K562 (cell line): Measurements from ENCODE around the gene PCSK2. TPM values are rescaled to one million over a fixed set of nuclear protein-coding genes. Genes with fewer than 3 reads are reported as not detected.

Experiments used
- FOXJ2 ChIP-seq: fragments of 200-800 bp; sonication (Bioruptor generic); IDR thresholded peaks from 2 replicates; pipeline ENCODE4 v1.6.1; 2016; ENCODE audit warnings: missing genetic modification characterization, missing compliant biosample characterization
- FOXK2 ChIP-seq, 2 experiments: fragments of 450-650 bp; IDR thresholded peaks in 1 of 2; conservative IDR thresholded peaks in 1 of 2; 2 replicates each; pipeline ENCODE4 v1.6.1; 2016; ENCODE audit warnings: low read depth in 2 of 2, mild to moderate bottlenecking in 1 of 2
- IFI16 ChIP-seq: fragments of 250-450 bp; sonication (Bioruptor Pico); IDR thresholded peaks from 2 replicates; pipeline ENCODE4 v2.1.2; 2022; ENCODE audit warnings: mild to moderate bottlenecking, inconsistent platforms
- KLF13 ChIP-seq: fragments of 450-650 bp; IDR thresholded peaks from 2 replicates; pipeline ENCODE4 v1.6.1; 2016; ENCODE audit warnings: missing genetic modification characterization, low read depth, mild to moderate bottlenecking, missing compliant biosample characterization, moderate library complexity, borderline replicate concordance
- MITF ChIP-seq: IDR thresholded peaks from 2 replicates; pipeline ENCODE4 v1.6.1; 2014; ENCODE audit warnings: antibody characterized with exemption
- MTA1 ChIP-seq: fragments of 450-650 bp; IDR thresholded peaks from 2 replicates; pipeline ENCODE4 v1.6.1; 2017; ENCODE audit warnings: borderline replicate concordance
- MTA2 ChIP-seq: fragments of 450-650 bp; IDR thresholded peaks from 2 replicates; pipeline ENCODE4 v1.6.1; 2016; ENCODE audit warnings: low read depth
- NCOA2 ChIP-seq, 2 experiments: fragments of 450-650 bp; IDR thresholded peaks; 2 replicates each; pipeline ENCODE4 v1.6.1; 2018; ENCODE audit warnings: mild to moderate bottlenecking in 2 of 2, moderate library complexity in 1 of 2; ENCODE audit not compliant: partially characterized antibody in 2 of 2
- NONO ChIP-seq, 2 experiments: fragments of 200-400 bp in 1 of 2; fragments of 450-650 bp in 1 of 2; formaldehyde crosslinking in 1 of 2; IDR thresholded peaks; 2 replicates each; pipeline ENCODE4 v1.6.1; 2017; ENCODE audit warnings: low read depth in 2 of 2, mild to moderate bottlenecking in 2 of 2, moderate library complexity in 2 of 2, low read length in 1 of 2
- POLR2A ChIP-seq: fragments of 450-650 bp; conservative IDR thresholded peaks from 2 replicates; pipeline ENCODE4 v1.6.1; 2016
- PRDM10 ChIP-seq: fragments of 450-650 bp; IDR thresholded peaks from 2 replicates; pipeline ENCODE4 v1.6.1; 2018; ENCODE audit not compliant: partially characterized antibody
- RAD51 ChIP-seq: fragments of 450-650 bp; IDR thresholded peaks from 2 replicates; pipeline ENCODE4 v1.7.1; 2016; ENCODE audit warnings: low read depth, mild to moderate bottlenecking, borderline replicate concordance
- TCF3 ChIP-seq: sonication (generic); formaldehyde crosslinking; IDR thresholded peaks from 2 replicates; pipeline ENCODE4 v1.4.0; 2020; ENCODE audit warnings: mild to moderate bottlenecking, missing genetic modification reagents
- TCF7L2 ChIP-seq: fragments of 150-350 bp; IDR thresholded peaks from 2 replicates; pipeline ENCODE4 v1.6.1; 2016; ENCODE audit warnings: low read depth, mild to moderate bottlenecking, low read length, moderate library complexity
- TFE3 ChIP-seq: fragments of 450-650 bp; formaldehyde crosslinking; IDR thresholded peaks from 2 replicates; pipeline ENCODE4 v1.4.0; 2020; ENCODE audit warnings: mild to moderate bottlenecking, mixed read lengths
- USF2 ChIP-seq: sonication (generic); formaldehyde crosslinking; IDR thresholded peaks from 2 replicates; pipeline ENCODE4 v1.5.0; 2020; ENCODE audit warnings: missing genetic modification reagents
- ZNF23 ChIP-seq: fragments of 250-450 bp; sonication (Bioruptor Pico); IDR thresholded peaks from 2 replicates; pipeline ENCODE4 v1.4.0; 2020; ENCODE audit warnings: mild to moderate bottlenecking
- ZNF280A ChIP-seq: fragments of 450-650 bp; IDR thresholded peaks from 2 replicates; pipeline ENCODE4 v1.6.1; 2018; ENCODE audit warnings: mild to moderate bottlenecking, low read depth; ENCODE audit not compliant: partially characterized antibody
- ZNF384 ChIP-seq: IDR thresholded peaks from 2 replicates; pipeline ENCODE4 v1.6.1; 2012; ENCODE audit warnings: low read depth, low read length, improper control_type of control experiment
- ZNF584 ChIP-seq: fragments of 200-800 bp; sonication (Bioruptor generic); IDR thresholded peaks from 2 replicates; pipeline ENCODE4 v1.6.1; 2016; ENCODE audit warnings: low read depth, mild to moderate bottlenecking, missing genetic modification characterization, missing compliant biosample characterization
- polyA plus RNA-seq, 8 experiments: library from polyadenylated mRNA; depleted of rRNA in 4 of 8; stranded (reverse) in 5 of 8; unstranded in 3 of 8; fragments of >200 nt; fragmentation: Nextera tagmentation in 2 of 8; fragmentation: Illumina TruSeq in 1 of 8; extraction: Ambion mirVana in 2 of 8; extraction: Trizol in 1 of 8; gene quantifications; 2 replicates each; pipeline versions ENCODE4 v1.2.1 to v1.2.3, GENCODE V29; 2011 to 2014; ENCODE audit warnings: inconsistent platforms in 1 of 8, missing spikeins in 1 of 8
- total RNA-seq, 7 experiments: library from RNA; depleted of rRNA in 6 of 7; stranded (reverse); fragments of >200 nt in 6 of 7; fragmentation: Illumina TruSeq in 2 of 7; extraction: Trizol in 2 of 7; gene quantifications; 2 replicates each; pipeline versions ENCODE4 v1.2.1 to v1.2.3, GENCODE V29; 2011 to 2021; ENCODE audit warnings: low replicate concordance in 1 of 7

PCSK2 gene
- total and polyA plus RNA-seq, 9 of the 15 experiments (the other 6 are each of a cell fraction or from before 2014, with no cell fraction given), result 0.04 to 0.07 (median 0.05) TPM; not detected in 6

GRCh38 chr20:17460119-17460518 is 233.3 kb downstream of the PCSK2 start (continued):
- TF ChIP-seq TFE3 (CRISPR knock-in tag) (peak; percentile 72), MITF (no peak), KLF13 (tag) (no peak), NCOA2 (IDR thresholded peaks at IDR 0.05; ENCODE audit: partially characterized antibody in 2 of 2) (no peak), PRDM10 (no peak), FOXJ2 (tag) (no peak), TCF7L2 (no peak), IFI16 (CRISPR knock-in tag) (no peak), FOXK2 (conservative IDR thresholded peaks at IDR 0.05 in 1 of 2, IDR thresholded peaks at IDR 0.05 in 1 of 2; ENCODE audit: low read depth in 2 of 2) (no peak), MTA1 (no peak), RAD51 (peak; percentile 62; the same call in 1 of the 2 replicates), USF2 (CRISPR knock-in tag) (peak; percentile 76), POLR2A (no peak), ZNF384 (no peak), ZNF584 (CRISPR knock-in tag) (no peak), MTA2 (no peak), ZNF280A (no peak), TCF3 (no peak), NONO (IDR thresholded peaks at IDR 0.05; ENCODE audit: low read depth in 2 of 2, low read length in 1 of 2) (no peak), ZNF23 (CRISPR knock-in tag) (no peak)
